Measurements from ENCODE around the gene GNG13. TPM values are rescaled to one million over a fixed set of nuclear protein-coding genes. Genes with fewer than 3 reads are reported as not detected.
"Not testable (repeated sequence)": the region's sequence is repeated elsewhere in the genome, so short reads cannot be mapped to it uniquely, and the experiment has no call there.

The GNG13 gene
- polyA plus RNA-seq (2012; ENCODE audit: insufficient read depth, insufficient read length), result 2.7 TPM

- no peak for DNase-seq (ENCODE audit: low read depth, low spot score)
- no peak within 1 kb of the TSS for H3K4me3 ChIP-seq (ENCODE audit: low read length)
Observed at GRCh38 chr16:799948-800833, at the start of gene GNG13. TSS of gene GNG13 (minus strand) at chr16:800734. CDS start at chr16:799077, 1,657 bp downstream.

GRCh38 chr16:848510-849253, 48.1 kb upstream of the GNG13 start:
- H3K4me3 ChIP-seq (ENCODE audit: low read length), result no peak overlapping the region
- no peak for DNase-seq (ENCODE audit: low read depth, low spot score)

- no peak for DNase-seq (ENCODE audit: low read depth, low spot score)
- H3K4me3 ChIP-seq (ENCODE audit: low read length), result no peak overlapping the region
Observed at GRCh38 chr16:847681-848445, 47.3 kb upstream of the GNG13 start.

GRCh38 chr16:847151-847550, 46.6 kb upstream of the GNG13 start:
- no peak for DNase-seq (ENCODE audit: low read depth, low spot score)
- no peak overlapping the region for H3K4me3 ChIP-seq (ENCODE audit: low read length)

- H3K4me3 ChIP-seq (ENCODE audit: low read length), result no peak overlapping the region
- no peak for DNase-seq (ENCODE audit: low read depth, low spot score)
Observed at GRCh38 chr16:845351-845745, 44.8 kb upstream of the GNG13 start.

- DNase-seq (ENCODE audit: low read depth, low spot score), result no peak
Observed at GRCh38 chr16:844638-845350, 44.3 kb upstream of the GNG13 start.

GRCh38 chr16:843771-844170, 43.2 kb upstream of the GNG13 start:
- no peak overlapping the region for H3K4me3 ChIP-seq (ENCODE audit: low read length)
- DNase-seq (ENCODE audit: low read depth, low spot score), result no peak

More at GRCh38 chr16:844638-845350, 44.3 kb upstream of the GNG13 start:
- H3K4me3 ChIP-seq (ENCODE audit: low read length), result no peak overlapping the region

GRCh38 chr16:842711-843560, 42.4 kb upstream of the GNG13 start:
- H3K4me3 ChIP-seq (ENCODE audit: low read length), result no peak overlapping the region
- DNase-seq (ENCODE audit: low read depth, low spot score), result no peak

- no peak overlapping the region for H3K4me3 ChIP-seq (ENCODE audit: low read length)
- DNase-seq (ENCODE audit: low read depth, low spot score), result no peak
Observed at GRCh38 chr16:842061-842476, 41.5 kb upstream of the GNG13 start.

GRCh38 chr16:841455-842060, 41.0 kb upstream of the GNG13 start:
- DNase-seq (ENCODE audit: low read depth, low spot score), result no peak
- no peak overlapping the region for H3K4me3 ChIP-seq (ENCODE audit: low read length)

- H3K4me3 ChIP-seq (ENCODE audit: low read length), result no peak overlapping the region
- no peak for DNase-seq (ENCODE audit: low read depth, low spot score)
Observed at GRCh38 chr16:840561-841454, 40.3 kb upstream of the GNG13 start.

GRCh38 chr16:839643-840408, 39.3 kb upstream of the GNG13 start:
- H3K4me3 ChIP-seq (ENCODE audit: low read length), result no peak overlapping the region
- no peak for DNase-seq (ENCODE audit: low read depth, low spot score)

- no peak overlapping the region for H3K4me3 ChIP-seq (ENCODE audit: low read length)
- no peak for DNase-seq (ENCODE audit: low read depth, low spot score)
Observed at GRCh38 chr16:838741-839140, 38.2 kb upstream of the GNG13 start.

GRCh38 chr16:836822-837221, 36.3 kb upstream of the GNG13 start:
- H3K4me3 ChIP-seq (ENCODE audit: low read length); DNase-seq (ENCODE audit: low read depth, low spot score): not testable (repeated sequence)

GRCh38 chr16:836221-836620, 35.7 kb upstream of the GNG13 start:
- no peak overlapping the region for H3K4me3 ChIP-seq (ENCODE audit: low read length)
- DNase-seq (ENCODE audit: low read depth, low spot score), result no peak

GRCh38 chr16:835373-835772, 34.8 kb upstream of the GNG13 start:
- DNase-seq (ENCODE audit: low read depth, low spot score), result no peak
- H3K4me3 ChIP-seq (ENCODE audit: low read length), result no peak overlapping the region
